GM23338 (cell line): ENCODE measurements around the gene MGAT5.

Source experiments
- CTCF ChIP-seq, 2 experiments: fragments of 200-600 bp in 1 of 2; sonication (generic) in 1 of 2; conservative IDR thresholded peaks; 2 replicates each; pipeline versions ENCODE4 v1.5.1 to v1.6.1; 2016 to 2017; ENCODE audit warnings: antibody characterized with exemption in 2 of 2, low read depth in 2 of 2, mild to moderate bottlenecking in 2 of 2, moderate library complexity in 1 of 2
- EZH2 ChIP-seq: fragments of 200-600 bp; sonication (generic); IDR thresholded peaks from one replicate; pipeline ENCODE4 v1.8.0; 2017; ENCODE audit warnings: antibody characterized with exemption, mild to moderate bottlenecking, low read depth; ENCODE audit not compliant: unreplicated experiment
- EZH2phosphoT487 ChIP-seq: fragments of 200-600 bp; sonication (generic); IDR thresholded peaks from one replicate; pipeline ENCODE4 v1.8.1; 2018; ENCODE audit warnings: antibody characterized with exemption; ENCODE audit not compliant: unreplicated experiment
- POLR2AphosphoS5 ChIP-seq: IDR thresholded peaks from 2 replicates; pipeline ENCODE4 v1.6.1; 2016; ENCODE audit warnings: antibody characterized with exemption, low read depth
- ZNF114 ChIP-seq: fragments of 250-450 bp; sonication (Bioruptor Pico); IDR thresholded peaks from 2 replicates; pipeline ENCODE4 v1.5.0; 2020; ENCODE audit warnings: mild to moderate bottlenecking, moderate library complexity

- no peak for TF ChIP-seq CTCF (conservative IDR thresholded peaks at IDR 0.05; ENCODE audit: low read depth in 2 of 2)
- no peak for TF ChIP-seq POLR2AphosphoS5
- no peak for TF ChIP-seq ZNF114 (CRISPR knock-in tag)
- TF ChIP-seq EZH2: no peak
- no peak for TF ChIP-seq EZH2phosphoT487
These were observed 94.4 kb downstream of the MGAT5 start for GRCh38 chr2:134348239-134348638.
